HCT116 (cell line): ENCODE data around the gene WDR62. TPM values are rescaled to one million over a fixed set of nuclear protein-coding genes. Genes with fewer than 3 reads are reported as not detected.

Source experiments
- ATAC-seq: fragments of 200-7000 bp; cut with Tn5 transposase; 2 replicates; pipeline ENCODE4 v1.9.1; 2020; ENCODE audit warnings: mild to moderate bottlenecking, moderate library complexity
- BruUV-seq: library from RNA; stranded (reverse); fragments of 400-500 nt; replicated peaks from 2 replicates; lab custom pipeline; 2021; lab: Mats Ljungman, UMichigan
- CTCF ChIA-PET: fragments of 300-600 bp; sonication (Branson Sonifier 250); formaldehyde crosslinking; loops from one replicate; lab custom pipeline; 2021; ENCODE audit warnings: antibody characterized with exemption; lab: Charles Lee
- POLR2A ChIA-PET: fragments of 300-600, 350-600 bp; sonication (Branson Sonifier 250); formaldehyde crosslinking; loops from one replicate; lab custom pipeline; 2021; ENCODE audit warnings: antibody characterized with exemption; lab: Charles Lee
- RAD21 ChIA-PET, 2 experiments: fragments of 300-600 bp; sonication (Branson Sonifier 250); formaldehyde crosslinking; loops; one replicate each; lab custom pipeline; 2023; ENCODE audit warnings: low total read pairs in 2 of 2; ENCODE audit not compliant: uncharacterized antibody in 2 of 2, unreplicated experiment in 2 of 2, low non-redundant PET in 1 of 2; lab: Charles Lee
- DNase-seq: peaks from one replicate; pipeline ENCODE4 v3.0.0-alpha.2; 2010; ENCODE audit warnings: low read depth, low spot score
- H2AFZ ChIP-seq: fragments of 200-600 bp; shearing (Covaris generic), sonication (generic); 2 replicates; pipeline ENCODE4 v1.6.1; 2017; ENCODE audit warnings: low read depth, mixed run types, mixed read lengths, antibody characterized with exemption, low read length; ENCODE audit not compliant: poor library complexity, severe bottlenecking
- H3K27ac ChIP-seq: 2 replicates; pipeline ENCODE4 v1.5.1; 2012; ENCODE audit warnings: low read depth, low read length
- H3K27me3 ChIP-seq: fragments of 200-600 bp; sonication (generic); 2 replicates; pipeline ENCODE4 v1.6.1; 2016; ENCODE audit warnings: mixed run types, low read length, mixed read lengths; ENCODE audit not compliant: insufficient read depth
- H3K36me3 ChIP-seq, 2 experiments: fragments of 200-500 bp in 1 of 2; fragments of 200-600 bp in 1 of 2; sonication (Bioruptor generic) in 1 of 2; sonication (generic) in 1 of 2; 2 replicates each; pipeline versions ENCODE4 v1.5.1 to v1.6.1; 2014 to 2016; ENCODE audit warnings: low read length in 2 of 2, inconsistent platforms in 1 of 2, mixed read lengths in 1 of 2, mixed run types in 1 of 2; ENCODE audit not compliant: insufficient read depth in 2 of 2, control insufficient read depth in 1 of 2
- H3K4me1 ChIP-seq, 2 experiments: fragments of 200-600 bp in 1 of 2; sonication (generic) in 1 of 2; 2 replicates each; pipeline versions ENCODE4 v1.5.1 to v1.6.1; 2012 to 2017; ENCODE audit warnings: low read length in 2 of 2, inconsistent platforms in 1 of 2, mild to moderate bottlenecking in 1 of 2, mixed read lengths in 1 of 2, mixed run types in 1 of 2, moderate library complexity in 1 of 2; ENCODE audit not compliant: insufficient read depth in 2 of 2, control insufficient read depth in 1 of 2
- H3K4me2 ChIP-seq: fragments of 200-600 bp; sonication (generic); 2 replicates; pipeline ENCODE4 v1.6.1; 2017; ENCODE audit warnings: mixed run types, low read length, mixed read lengths
- H3K4me3 ChIP-seq, 2 experiments: fragments of 200-600 bp in 1 of 2; sonication (generic) in 1 of 2; replicated peaks in 1 of 2; 2 replicates each; pipeline ENCODE4 v1.5.1; 2011 to 2016; ENCODE audit warnings: low read length in 2 of 2, control low read depth in 1 of 2, low read depth in 1 of 2, mild to moderate bottlenecking in 1 of 2, mixed read lengths in 1 of 2, mixed run types in 1 of 2
- H3K79me2 ChIP-seq: fragments of 200-600 bp; sonication (generic); 2 replicates; pipeline ENCODE4 v1.6.1; 2017; ENCODE audit warnings: mild to moderate bottlenecking, mixed run types, low read length, moderate library complexity, mixed read lengths; ENCODE audit not compliant: insufficient read depth
- H3K9ac ChIP-seq: fragments of 200-600 bp; sonication (generic); 2 replicates; pipeline ENCODE4 v1.6.1; 2016; ENCODE audit warnings: low read length, mixed read lengths
- H3K9me2 ChIP-seq: fragments of 200-600 bp; sonication (generic), shearing (Covaris generic); 2 replicates; pipeline ENCODE4 v1.6.1; 2017; ENCODE audit warnings: mixed run types, mild to moderate bottlenecking, moderate library complexity; ENCODE audit not compliant: insufficient read depth
- H3K9me3 ChIP-seq, 2 experiments: fragments of 200-500 bp in 1 of 2; fragments of 200-600 bp in 1 of 2; sonication (Bioruptor generic) in 1 of 2; sonication (generic) in 1 of 2; 2 replicates each; pipeline ENCODE4 v1.6.1; 2014 to 2017; ENCODE audit warnings: low read length in 2 of 2, mixed read lengths in 2 of 2, inconsistent platforms in 1 of 2, low read depth in 1 of 2, mild to moderate bottlenecking in 1 of 2, mixed run types in 1 of 2, moderate library complexity in 1 of 2; ENCODE audit not compliant: control insufficient read depth in 1 of 2, insufficient read depth in 1 of 2
- H4K20me1 ChIP-seq: fragments of 200-600 bp; sonication (generic), shearing (Covaris generic); 2 replicates; pipeline ENCODE4 v1.6.1; 2017; ENCODE audit warnings: mixed run types, mild to moderate bottlenecking, moderate library complexity; ENCODE audit not compliant: insufficient read depth
- ATF3 ChIP-seq: IDR thresholded peaks from 2 replicates; pipeline ENCODE4 v1.6.1; 2012
- CBX3 ChIP-seq: IDR thresholded peaks from 2 replicates; pipeline ENCODE4 v1.6.1; 2012; ENCODE audit warnings: low read depth
- CEBPB ChIP-seq: IDR thresholded peaks from 2 replicates; pipeline ENCODE4 v1.6.1; 2012; ENCODE audit warnings: low read depth
- EZH2 ChIP-seq: fragments of 200-600 bp; sonication (generic); IDR thresholded peaks from 2 replicates; pipeline ENCODE4 v1.6.1; 2017; ENCODE audit warnings: antibody characterized with exemption, mixed run types
- JUND ChIP-seq: IDR thresholded peaks from 2 replicates; pipeline ENCODE4 v1.6.1; 2012
- POLR2A ChIP-seq: IDR thresholded peaks from 2 replicates; pipeline ENCODE4 v1.7.0; 2011; ENCODE audit warnings: borderline replicate concordance; ENCODE audit not compliant: insufficient read depth, insufficient read length; ENCODE audit errors: extremely low read depth
- RAD21 ChIP-seq: IDR thresholded peaks from 2 replicates; pipeline ENCODE4 v1.6.1; 2012; ENCODE audit warnings: low read depth, mild to moderate bottlenecking
- REST ChIP-seq: IDR thresholded peaks from 2 replicates; pipeline ENCODE4 v1.6.1; 2012; ENCODE audit warnings: low read depth
- SIN3A ChIP-seq: IDR thresholded peaks from 2 replicates; pipeline ENCODE4 v1.6.1; 2012; ENCODE audit warnings: low read depth
- SRF ChIP-seq: IDR thresholded peaks from 2 replicates; pipeline ENCODE4 v1.6.1; 2012; ENCODE audit warnings: low read depth
- YY1 ChIP-seq: IDR thresholded peaks from 2 replicates; pipeline ENCODE4 v1.6.1; 2011; ENCODE audit warnings: low read length, low read depth, moderate library complexity, mild to moderate bottlenecking; ENCODE audit not compliant: insufficient replicate concordance; ENCODE audit errors: extremely low read depth
- ZNF274 ChIP-seq: fragments of 200-500 bp; sonication (Bioruptor generic); IDR thresholded peaks from 2 replicates; pipeline ENCODE4 v1.6.1; 2014; ENCODE audit warnings: mild to moderate bottlenecking, low read depth, low read length, inconsistent platforms
- intact Hi-C: fragments of 100-400 bp; cut with micrococcal nuclease; formaldehyde crosslinking; loops from 2 replicates; pipeline ENCODE4 v1.10.0; 2022
- total RNA-seq: library from RNA; stranded (reverse); gene quantifications from one replicate; pipeline ENCODE4 v1.2.1, GENCODE V29; 2021; ENCODE audit not compliant: unreplicated experiment
- TF ChIP-seq, protein P1 (sequence below): IDR thresholded peaks from 2 replicates; pipeline ENCODE4 v1.6.1; 2011; ENCODE audit warnings: mild to moderate bottlenecking, low read length, moderate library complexity; ENCODE audit not compliant: insufficient replicate concordance; ENCODE audit errors: extremely low read depth
- TF ChIP-seq, protein P2 (sequence below), 3 experiments: fragments of 200-600 bp in 1 of 3; sonication (generic) in 1 of 3; IDR thresholded peaks in 2 of 3; conservative IDR thresholded peaks in 1 of 3; 2 replicates each; pipeline ENCODE4 v1.5.1; 2012 to 2017; ENCODE audit warnings: low read depth in 2 of 3, low read length in 2 of 3, antibody characterized with exemption in 1 of 3, borderline replicate concordance in 1 of 3, control low read depth in 1 of 3, mild to moderate bottlenecking in 1 of 3, mixed read lengths in 1 of 3, mixed run types in 1 of 3, moderate library complexity in 1 of 3; ENCODE audit not compliant: insufficient read depth in 1 of 3

The WDR62 gene
- total RNA-seq, 1 experiment from 2014 or later: 17.0 TPM

GRCh38 chr19:36025541-36025940 lies 29.2 kb upstream of the WDR62 start:
- RAD21 ChIA-PET: no interaction called here

More at GRCh38 chr19:36025541-36025940, 29.2 kb upstream of the WDR62 start:
- Histone ChIP-seq H3K36me3 (peaks cover 0 to 30% of the 10 kb centered on the region in 2 experiments; a peak in 2 of 4 replicates), H2AFZ (no peak overlapping the region), H3K27me3 (no peaks in the 10 kb centered on the region), H3K27ac (no peak overlapping the region), H3K9me3 (no peaks in the 10 kb centered on the region), H3K9me2 (no peaks in the 10 kb centered on the region), H3K79me2 (no peaks in the 10 kb centered on the region), H3K4me1 (no peaks in the 10 kb centered on the region), H3K9ac (no peak overlapping the region), H3K4me2 (no peak overlapping the region), H3K4me3 (no peak overlapping the region), H4K20me1 (no peaks in the 10 kb centered on the region)
- TF ChIP-seq ATF3 (no peak), ZNF274 (no peak), JUND (no peak), POLR2A (no peak), CBX3 (no peak), CEBPB (no peak), EZH2 (no peak), YY1 (no peak), RAD21 (no peak), SIN3A (no peak), SRF (no peak), REST (no peak)
- TF ChIP-seq, protein P1, sequence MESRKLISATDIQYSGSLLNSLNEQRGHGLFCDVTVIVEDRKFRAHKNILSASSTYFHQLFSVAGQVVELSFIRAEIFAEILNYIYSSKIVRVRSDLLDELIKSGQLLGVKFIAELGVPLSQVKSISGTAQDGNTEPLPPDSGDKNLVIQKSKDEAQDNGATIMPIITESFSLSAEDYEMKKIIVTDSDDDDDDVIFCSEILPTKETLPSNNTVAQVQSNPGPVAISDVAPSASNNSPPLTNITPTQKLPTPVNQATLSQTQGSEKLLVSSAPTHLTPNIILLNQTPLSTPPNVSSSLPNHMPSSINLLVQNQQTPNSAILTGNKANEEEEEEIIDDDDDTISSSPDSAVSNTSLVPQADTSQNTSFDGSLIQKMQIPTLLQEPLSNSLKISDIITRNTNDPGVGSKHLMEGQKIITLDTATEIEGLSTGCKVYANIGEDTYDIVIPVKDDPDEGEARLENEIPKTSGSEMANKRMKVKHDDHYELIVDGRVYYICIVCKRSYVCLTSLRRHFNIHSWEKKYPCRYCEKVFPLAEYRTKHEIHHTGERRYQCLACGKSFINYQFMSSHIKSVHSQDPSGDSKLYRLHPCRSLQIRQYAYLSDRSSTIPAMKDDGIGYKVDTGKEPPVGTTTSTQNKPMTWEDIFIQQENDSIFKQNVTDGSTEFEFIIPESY: no peak
- TF ChIP-seq, protein P2, sequence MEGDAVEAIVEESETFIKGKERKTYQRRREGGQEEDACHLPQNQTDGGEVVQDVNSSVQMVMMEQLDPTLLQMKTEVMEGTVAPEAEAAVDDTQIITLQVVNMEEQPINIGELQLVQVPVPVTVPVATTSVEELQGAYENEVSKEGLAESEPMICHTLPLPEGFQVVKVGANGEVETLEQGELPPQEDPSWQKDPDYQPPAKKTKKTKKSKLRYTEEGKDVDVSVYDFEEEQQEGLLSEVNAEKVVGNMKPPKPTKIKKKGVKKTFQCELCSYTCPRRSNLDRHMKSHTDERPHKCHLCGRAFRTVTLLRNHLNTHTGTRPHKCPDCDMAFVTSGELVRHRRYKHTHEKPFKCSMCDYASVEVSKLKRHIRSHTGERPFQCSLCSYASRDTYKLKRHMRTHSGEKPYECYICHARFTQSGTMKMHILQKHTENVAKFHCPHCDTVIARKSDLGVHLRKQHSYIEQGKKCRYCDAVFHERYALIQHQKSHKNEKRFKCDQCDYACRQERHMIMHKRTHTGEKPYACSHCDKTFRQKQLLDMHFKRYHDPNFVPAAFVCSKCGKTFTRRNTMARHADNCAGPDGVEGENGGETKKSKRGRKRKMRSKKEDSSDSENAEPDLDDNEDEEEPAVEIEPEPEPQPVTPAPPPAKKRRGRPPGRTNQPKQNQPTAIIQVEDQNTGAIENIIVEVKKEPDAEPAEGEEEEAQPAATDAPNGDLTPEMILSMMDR (IDR thresholded peaks at IDR 0.05 in 2 of 3, conservative IDR thresholded peaks at IDR 0.05 in 1 of 3; ENCODE audit: borderline replicate concordance in 1 of 3, insufficient read depth in 1 of 3, low read depth in 2 of 3, low read length in 2 of 3): no peak
- DNase-seq (no peak), ATAC-seq (no peak)
- ChIA-PET CTCF (no interaction called here), POLR2A (no interaction called here)
- intact Hi-C loops: no loop called here
- BruUV-seq: no TSS peak
